ENCODE measurements around the gene DIAPH2. TPM values are rescaled to one million over a fixed set of nuclear protein-coding genes. Genes with fewer than 3 reads are reported as not detected.

DIAPH2 gene
- total RNA-seq, 1 experiment from 2014 or later: 10.9 TPM

DNA sequence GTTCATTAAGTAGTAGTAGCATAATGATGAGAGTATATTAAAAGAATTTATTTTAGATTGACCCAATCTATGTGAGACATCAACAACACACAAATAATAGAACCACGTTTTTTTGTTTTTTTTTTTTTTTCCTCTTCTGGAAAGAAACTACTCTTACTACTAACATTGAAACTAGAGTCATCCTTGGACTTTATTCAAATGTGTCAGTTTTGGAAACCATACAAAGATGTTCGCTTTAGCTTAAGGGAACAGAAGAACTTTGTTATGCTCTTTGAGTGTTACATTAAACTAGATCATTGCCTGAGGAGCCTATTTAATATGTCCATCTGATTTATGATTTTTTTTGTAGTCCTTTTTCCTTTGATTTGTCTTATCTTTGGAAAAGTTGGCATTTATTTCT is 365.8 kb downstream of the DIAPH2 start:
- DNase-seq (ENCODE audit: low read depth, low spot score) (no peak), ATAC-seq (no peak)
- Histone ChIP-seq H2AFZ (ENCODE audit: low read depth, low read length, poor library complexity, severe bottlenecking) (no peak overlapping the region), H3K36me3 (ENCODE audit: control insufficient read depth in 1 of 2, insufficient read depth in 2 of 2, low read length in 2 of 2) (no peaks in the 10 kb centered on the region), H3K9me2 (ENCODE audit: insufficient read depth) (no peaks in the 10 kb centered on the region), H3K79me2 (ENCODE audit: insufficient read depth, low read length) (no peaks in the 10 kb centered on the region), H3K9ac (ENCODE audit: low read length) (no peak overlapping the region), H4K20me1 (ENCODE audit: insufficient read depth) (no peaks in the 10 kb centered on the region), H3K4me1 (ENCODE audit: control insufficient read depth in 1 of 2, insufficient read depth in 2 of 2, low read length in 2 of 2) (no peaks in the 10 kb centered on the region), H3K4me3 (replicated peaks in 1 of 2; ENCODE audit: low read depth in 1 of 2, low read length in 2 of 2) (no peak overlapping the region), H3K4me2 (ENCODE audit: low read length) (no peak overlapping the region), H3K9me3 (ENCODE audit: control insufficient read depth in 1 of 2, insufficient read depth in 1 of 2, low read depth in 1 of 2, low read length in 2 of 2) (no peaks in the 10 kb centered on the region), H3K27ac (ENCODE audit: low read depth, low read length) (no peak overlapping the region), H3K27me3 (ENCODE audit: insufficient read depth, low read length) (no peaks in the 10 kb centered on the region)
- ChIA-PET POLR2A (no interaction called here), RAD21 (ENCODE audit: low non-redundant PET in 1 of 2, low total read pairs in 2 of 2, uncharacterized antibody in 2 of 2, unreplicated experiment in 2 of 2) (no interaction called here), CTCF (no interaction called here)
- intact Hi-C loops (cut with micrococcal nuclease): no loop called here
- BruUV-seq (replicated peaks): no TSS peak
- TF ChIP-seq FOSL1 (IDR thresholded peaks at IDR 0.05; ENCODE audit: low read depth) (no peak), EGR1 (IDR thresholded peaks at IDR 0.05; ENCODE audit: low read depth) (no peak), EZH2phosphoT487 (IDR thresholded peaks at IDR 0.05; ENCODE audit: borderline replicate concordance) (no peak), RAD21 (IDR thresholded peaks at IDR 0.05; ENCODE audit: low read depth) (no peak), SRF (IDR thresholded peaks at IDR 0.05; ENCODE audit: low read depth) (no peak), CEBPB (IDR thresholded peaks at IDR 0.05; ENCODE audit: low read depth) (no peak), SIN3A (IDR thresholded peaks at IDR 0.05; ENCODE audit: low read depth) (no peak)
- TF ChIP-seq, protein P1, sequence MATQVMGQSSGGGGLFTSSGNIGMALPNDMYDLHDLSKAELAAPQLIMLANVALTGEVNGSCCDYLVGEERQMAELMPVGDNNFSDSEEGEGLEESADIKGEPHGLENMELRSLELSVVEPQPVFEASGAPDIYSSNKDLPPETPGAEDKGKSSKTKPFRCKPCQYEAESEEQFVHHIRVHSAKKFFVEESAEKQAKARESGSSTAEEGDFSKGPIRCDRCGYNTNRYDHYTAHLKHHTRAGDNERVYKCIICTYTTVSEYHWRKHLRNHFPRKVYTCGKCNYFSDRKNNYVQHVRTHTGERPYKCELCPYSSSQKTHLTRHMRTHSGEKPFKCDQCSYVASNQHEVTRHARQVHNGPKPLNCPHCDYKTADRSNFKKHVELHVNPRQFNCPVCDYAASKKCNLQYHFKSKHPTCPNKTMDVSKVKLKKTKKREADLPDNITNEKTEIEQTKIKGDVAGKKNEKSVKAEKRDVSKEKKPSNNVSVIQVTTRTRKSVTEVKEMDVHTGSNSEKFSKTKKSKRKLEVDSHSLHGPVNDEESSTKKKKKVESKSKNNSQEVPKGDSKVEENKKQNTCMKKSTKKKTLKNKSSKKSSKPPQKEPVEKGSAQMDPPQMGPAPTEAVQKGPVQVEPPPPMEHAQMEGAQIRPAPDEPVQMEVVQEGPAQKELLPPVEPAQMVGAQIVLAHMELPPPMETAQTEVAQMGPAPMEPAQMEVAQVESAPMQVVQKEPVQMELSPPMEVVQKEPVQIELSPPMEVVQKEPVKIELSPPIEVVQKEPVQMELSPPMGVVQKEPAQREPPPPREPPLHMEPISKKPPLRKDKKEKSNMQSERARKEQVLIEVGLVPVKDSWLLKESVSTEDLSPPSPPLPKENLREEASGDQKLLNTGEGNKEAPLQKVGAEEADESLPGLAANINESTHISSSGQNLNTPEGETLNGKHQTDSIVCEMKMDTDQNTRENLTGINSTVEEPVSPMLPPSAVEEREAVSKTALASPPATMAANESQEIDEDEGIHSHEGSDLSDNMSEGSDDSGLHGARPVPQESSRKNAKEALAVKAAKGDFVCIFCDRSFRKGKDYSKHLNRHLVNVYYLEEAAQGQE (IDR thresholded peaks at IDR 0.05; ENCODE audit: low read depth): no peak
- TF ChIP-seq, protein P2, sequence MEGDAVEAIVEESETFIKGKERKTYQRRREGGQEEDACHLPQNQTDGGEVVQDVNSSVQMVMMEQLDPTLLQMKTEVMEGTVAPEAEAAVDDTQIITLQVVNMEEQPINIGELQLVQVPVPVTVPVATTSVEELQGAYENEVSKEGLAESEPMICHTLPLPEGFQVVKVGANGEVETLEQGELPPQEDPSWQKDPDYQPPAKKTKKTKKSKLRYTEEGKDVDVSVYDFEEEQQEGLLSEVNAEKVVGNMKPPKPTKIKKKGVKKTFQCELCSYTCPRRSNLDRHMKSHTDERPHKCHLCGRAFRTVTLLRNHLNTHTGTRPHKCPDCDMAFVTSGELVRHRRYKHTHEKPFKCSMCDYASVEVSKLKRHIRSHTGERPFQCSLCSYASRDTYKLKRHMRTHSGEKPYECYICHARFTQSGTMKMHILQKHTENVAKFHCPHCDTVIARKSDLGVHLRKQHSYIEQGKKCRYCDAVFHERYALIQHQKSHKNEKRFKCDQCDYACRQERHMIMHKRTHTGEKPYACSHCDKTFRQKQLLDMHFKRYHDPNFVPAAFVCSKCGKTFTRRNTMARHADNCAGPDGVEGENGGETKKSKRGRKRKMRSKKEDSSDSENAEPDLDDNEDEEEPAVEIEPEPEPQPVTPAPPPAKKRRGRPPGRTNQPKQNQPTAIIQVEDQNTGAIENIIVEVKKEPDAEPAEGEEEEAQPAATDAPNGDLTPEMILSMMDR (IDR thresholded peaks at IDR 0.05 in 2 of 3, conservative IDR thresholded peaks at IDR 0.05 in 1 of 3; ENCODE audit: borderline replicate concordance in 1 of 3, insufficient read depth in 1 of 3, low read depth in 2 of 3, low read length in 2 of 3): no peak
- TF ChIP-seq, protein P3, sequence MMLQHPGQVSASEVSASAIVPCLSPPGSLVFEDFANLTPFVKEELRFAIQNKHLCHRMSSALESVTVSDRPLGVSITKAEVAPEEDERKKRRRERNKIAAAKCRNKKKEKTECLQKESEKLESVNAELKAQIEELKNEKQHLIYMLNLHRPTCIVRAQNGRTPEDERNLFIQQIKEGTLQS (IDR thresholded peaks at IDR 0.05): no peak
- TF ChIP-seq, protein P4, sequence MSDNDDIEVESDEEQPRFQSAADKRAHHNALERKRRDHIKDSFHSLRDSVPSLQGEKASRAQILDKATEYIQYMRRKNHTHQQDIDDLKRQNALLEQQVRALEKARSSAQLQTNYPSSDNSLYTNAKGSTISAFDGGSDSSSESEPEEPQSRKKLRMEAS (IDR thresholded peaks at IDR 0.05): no peak

Data from HCT116 (cell line).